GM12878 (cell line): ENCODE results near the gene ARMH1. TPM values are rescaled to one million over a fixed set of nuclear protein-coding genes. Genes with fewer than 3 reads are reported as not detected.

ENCODE experiments used
- BCL3 ChIP-seq: IDR thresholded peaks from 2 replicates; pipeline ENCODE4 v1.6.1; 2011; ENCODE audit warnings: borderline replicate concordance, low read depth, mild to moderate bottlenecking, moderate library complexity, low read length; ENCODE audit not compliant: insufficient read depth, poor library complexity, severe bottlenecking
- BHLHE40 ChIP-seq, 2 experiments: fragments of 450-650 bp in 1 of 2; IDR thresholded peaks; 2 replicates each; pipeline ENCODE4 v1.6.1; 2011 to 2017; ENCODE audit warnings: low read depth in 2 of 2, borderline replicate concordance in 1 of 2, improper control_type of control experiment in 1 of 2, low read length in 1 of 2, mild to moderate bottlenecking in 1 of 2
- EGR1 ChIP-seq, 2 experiments: IDR thresholded peaks; 1 replicate in 1 of 2; 2 replicates in 1 of 2; pipeline ENCODE4 v1.6.1; 2011 to 2012; ENCODE audit warnings: low read depth in 2 of 2, low read length in 2 of 2, borderline replicate concordance in 1 of 2, mild to moderate bottlenecking in 1 of 2, moderate library complexity in 1 of 2
- EP300 ChIP-seq, 2 experiments: fragments of 150-350 bp in 1 of 2; IDR thresholded peaks; 2 replicates each; pipeline ENCODE4 v1.6.1; 2011 to 2012; ENCODE audit warnings: low read depth in 2 of 2, low read length in 2 of 2, borderline replicate concordance in 1 of 2, improper control_type of control experiment in 1 of 2, inconsistent platforms in 1 of 2; ENCODE audit not compliant: control insufficient read depth in 1 of 2
- MTA2 ChIP-seq: fragments of 450-650 bp; IDR thresholded peaks from 2 replicates; pipeline ENCODE4 v1.6.1; 2016; ENCODE audit warnings: low read depth, mild to moderate bottlenecking, moderate library complexity
- NFYA ChIP-seq: IDR thresholded peaks from 2 replicates; pipeline ENCODE4 v1.6.1; 2011; ENCODE audit warnings: low read depth, mild to moderate bottlenecking, low read length, improper control_type of control experiment, borderline replicate concordance
- SIN3A ChIP-seq: IDR thresholded peaks from 2 replicates; pipeline ENCODE4 v1.6.1; 2012; ENCODE audit warnings: low read depth, low read length, improper control_type of control experiment
- YBX1 ChIP-seq: fragments of 450-650 bp; IDR thresholded peaks from 2 replicates; pipeline ENCODE4 v1.6.1; 2016; ENCODE audit warnings: antibody characterized with exemption
- ZBTB4 ChIP-seq: fragments of 450-650 bp; formaldehyde crosslinking; IDR thresholded peaks from 2 replicates; pipeline ENCODE4 v1.4.0; 2022; ENCODE audit warnings: mild to moderate bottlenecking, moderate library complexity
- polyA plus RNA-seq, 11 experiments: library from polyadenylated mRNA; depleted of rRNA in 4 of 11; unstranded in 6 of 11; stranded (reverse) in 5 of 11; fragments of >200 nt; fragmentation: Nextera tagmentation in 4 of 11; fragmentation: Illumina TruSeq in 1 of 11; extraction: Ambion mirVana in 4 of 11; extraction: Trizol in 1 of 11; gene quantifications; 1 replicate in 1 of 11; 2 replicates in 10 of 11; pipeline versions ENCODE4 v1.2.1 to v1.2.3, GENCODE V29; 2011 to 2016; ENCODE audit warnings: inconsistent platforms in 2 of 11, missing spikeins in 2 of 11, low read depth in 1 of 11
- total RNA-seq, 4 experiments: library from RNA; depleted of rRNA in 3 of 4; stranded (reverse); fragments of >200 nt in 3 of 4; fragmentation: Illumina TruSeq in 1 of 4; extraction: Trizol in 1 of 4; gene quantifications; 2 replicates each; pipeline versions ENCODE4 v1.2.1 to v1.2.3, GENCODE V29; 2013 to 2021
- TF ChIP-seq, protein P1 (sequence below): IDR thresholded peaks from 2 replicates; pipeline ENCODE4 v1.6.1; 2012; ENCODE audit warnings: low read depth, low read length, improper control_type of control experiment
- TF ChIP-seq, protein P2 (sequence below): fragments of 450-650 bp; IDR thresholded peaks from 2 replicates; pipeline ENCODE4 v1.6.1; 2018; ENCODE audit warnings: mild to moderate bottlenecking, low read depth, moderate library complexity; ENCODE audit not compliant: partially characterized antibody
- TF ChIP-seq, protein P3 (sequence below): fragments of 450-650 bp; IDR thresholded peaks from 2 replicates; pipeline ENCODE4 v1.6.1; 2016; ENCODE audit warnings: mild to moderate bottlenecking

The ARMH1 gene
- total and polyA plus RNA-seq, 10 of the 15 experiments (the other 5 are each of a cell fraction or from before 2014, with no cell fraction given) = 0.93 to 43.9 (median 8.2) TPM

GRCh38 chr1:44739307-44740178, 65.0 kb downstream of the ARMH1 start, which contains the start of gene KIF2C (continued):
- TF ChIP-seq, protein P1, sequence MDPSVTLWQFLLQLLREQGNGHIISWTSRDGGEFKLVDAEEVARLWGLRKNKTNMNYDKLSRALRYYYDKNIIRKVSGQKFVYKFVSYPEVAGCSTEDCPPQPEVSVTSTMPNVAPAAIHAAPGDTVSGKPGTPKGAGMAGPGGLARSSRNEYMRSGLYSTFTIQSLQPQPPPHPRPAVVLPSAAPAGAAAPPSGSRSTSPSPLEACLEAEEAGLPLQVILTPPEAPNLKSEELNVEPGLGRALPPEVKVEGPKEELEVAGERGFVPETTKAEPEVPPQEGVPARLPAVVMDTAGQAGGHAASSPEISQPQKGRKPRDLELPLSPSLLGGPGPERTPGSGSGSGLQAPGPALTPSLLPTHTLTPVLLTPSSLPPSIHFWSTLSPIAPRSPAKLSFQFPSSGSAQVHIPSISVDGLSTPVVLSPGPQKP = no peak
- TF ChIP-seq SIN3A (peak; percentile 100), YBX1 (no peak), MTA2 (peak; percentile 48), BHLHE40 (IDR thresholded peaks at IDR 0.05; ENCODE audit: borderline replicate concordance in 1 of 2, low read depth in 2 of 2, low read length in 1 of 2) (0 out of 4 replicates have a peak, but pooled peaks of 1 of the 2 experiments have one; percentile 27), BCL3 (no peak), NFYA (no peak), ZBTB4 (CRISPR knock-in tag) (no peak), EGR1 (IDR thresholded peaks at IDR 0.05; ENCODE audit: borderline replicate concordance in 1 of 2, low read depth in 2 of 2, low read length in 2 of 2) (peak; percentile 52 to 83; a peak in 2 of 3 replicates), EP300 (IDR thresholded peaks at IDR 0.05; ENCODE audit: borderline replicate concordance in 1 of 2, control insufficient read depth in 1 of 2, low read depth in 2 of 2, low read length in 2 of 2) (0 out of 4 replicates have a peak, but pooled peaks of 1 of the 2 experiments have one; percentile 23)
- TF ChIP-seq, protein P2, sequence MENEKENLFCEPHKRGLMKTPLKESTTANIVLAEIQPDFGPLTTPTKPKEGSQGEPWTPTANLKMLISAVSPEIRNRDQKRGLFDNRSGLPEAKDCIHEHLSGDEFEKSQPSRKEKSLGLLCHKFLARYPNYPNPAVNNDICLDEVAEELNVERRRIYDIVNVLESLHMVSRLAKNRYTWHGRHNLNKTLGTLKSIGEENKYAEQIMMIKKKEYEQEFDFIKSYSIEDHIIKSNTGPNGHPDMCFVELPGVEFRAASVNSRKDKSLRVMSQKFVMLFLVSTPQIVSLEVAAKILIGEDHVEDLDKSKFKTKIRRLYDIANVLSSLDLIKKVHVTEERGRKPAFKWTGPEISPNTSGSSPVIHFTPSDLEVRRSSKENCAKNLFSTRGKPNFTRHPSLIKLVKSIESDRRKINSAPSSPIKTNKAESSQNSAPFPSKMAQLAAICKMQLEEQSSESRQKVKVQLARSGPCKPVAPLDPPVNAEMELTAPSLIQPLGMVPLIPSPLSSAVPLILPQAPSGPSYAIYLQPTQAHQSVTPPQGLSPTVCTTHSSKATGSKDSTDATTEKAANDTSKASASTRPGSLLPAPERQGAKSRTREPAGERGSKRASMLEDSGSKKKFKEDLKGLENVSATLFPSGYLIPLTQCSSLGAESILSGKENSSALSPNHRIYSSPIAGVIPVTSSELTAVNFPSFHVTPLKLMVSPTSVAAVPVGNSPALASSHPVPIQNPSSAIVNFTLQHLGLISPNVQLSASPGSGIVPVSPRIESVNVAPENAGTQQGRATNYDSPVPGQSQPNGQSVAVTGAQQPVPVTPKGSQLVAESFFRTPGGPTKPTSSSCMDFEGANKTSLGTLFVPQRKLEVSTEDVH = no peak
- TF ChIP-seq, protein P3, sequence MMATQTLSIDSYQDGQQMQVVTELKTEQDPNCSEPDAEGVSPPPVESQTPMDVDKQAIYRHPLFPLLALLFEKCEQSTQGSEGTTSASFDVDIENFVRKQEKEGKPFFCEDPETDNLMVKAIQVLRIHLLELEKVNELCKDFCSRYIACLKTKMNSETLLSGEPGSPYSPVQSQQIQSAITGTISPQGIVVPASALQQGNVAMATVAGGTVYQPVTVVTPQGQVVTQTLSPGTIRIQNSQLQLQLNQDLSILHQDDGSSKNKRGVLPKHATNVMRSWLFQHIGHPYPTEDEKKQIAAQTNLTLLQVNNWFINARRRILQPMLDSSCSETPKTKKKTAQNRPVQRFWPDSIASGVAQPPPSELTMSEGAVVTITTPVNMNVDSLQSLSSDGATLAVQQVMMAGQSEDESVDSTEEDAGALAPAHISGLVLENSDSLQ = peak; percentile 85
